GM18517 (cell line): ENCODE data around the gene MLEC.
"Not testable (repeated sequence)": the region's sequence is repeated elsewhere in the genome, so short reads cannot be mapped to it uniquely, and the experiment has no call there.

Experiments used
- ATAC-seq: cut with Tn5 transposase; IDR thresholded peaks from one replicate; pipeline ENCODE4 v1.9.1; 2021; ENCODE audit warnings: mild to moderate bottlenecking, moderate library complexity; ENCODE audit not compliant: unreplicated experiment

The MLEC gene

DNA sequence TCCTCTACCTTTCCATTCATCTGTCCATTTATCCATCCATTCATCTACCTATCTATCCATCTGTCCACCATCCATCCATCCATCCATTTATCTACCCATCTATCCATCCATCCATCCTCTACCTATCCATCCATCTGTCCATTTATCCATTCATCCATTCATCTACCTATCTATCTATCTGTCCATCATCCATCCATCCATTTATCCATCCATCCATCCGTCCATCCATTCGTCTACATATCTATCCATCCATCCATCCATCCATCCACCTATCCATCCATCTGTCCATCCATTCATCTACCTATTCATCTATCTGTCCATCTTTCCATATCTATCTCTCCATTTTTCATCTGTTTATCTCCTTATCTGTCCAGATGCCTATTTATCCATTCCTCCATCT lies 25.5 kb upstream of the MLEC start:
- no peak for ATAC-seq

DNA sequence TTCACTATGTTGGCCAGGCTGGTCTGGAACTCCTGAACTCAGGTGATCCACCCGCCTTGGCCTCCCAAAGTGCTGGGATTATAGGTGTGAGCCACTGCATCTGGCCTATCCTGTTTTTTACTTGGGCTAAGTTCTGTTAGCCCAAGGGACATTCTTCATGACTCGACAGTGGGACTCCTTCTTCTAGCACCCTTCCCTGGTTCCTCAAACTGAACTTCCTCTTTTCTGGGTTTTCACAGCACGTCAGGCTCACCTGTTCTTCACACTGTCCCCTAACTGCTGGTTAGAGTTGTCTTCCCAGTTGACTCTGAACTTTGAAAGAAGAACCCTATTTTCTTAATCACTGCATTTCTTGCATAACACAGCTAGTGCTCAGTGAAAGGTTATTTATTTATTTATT lies 24.1 kb upstream of the MLEC start:
- ATAC-seq, result no peak

DNA sequence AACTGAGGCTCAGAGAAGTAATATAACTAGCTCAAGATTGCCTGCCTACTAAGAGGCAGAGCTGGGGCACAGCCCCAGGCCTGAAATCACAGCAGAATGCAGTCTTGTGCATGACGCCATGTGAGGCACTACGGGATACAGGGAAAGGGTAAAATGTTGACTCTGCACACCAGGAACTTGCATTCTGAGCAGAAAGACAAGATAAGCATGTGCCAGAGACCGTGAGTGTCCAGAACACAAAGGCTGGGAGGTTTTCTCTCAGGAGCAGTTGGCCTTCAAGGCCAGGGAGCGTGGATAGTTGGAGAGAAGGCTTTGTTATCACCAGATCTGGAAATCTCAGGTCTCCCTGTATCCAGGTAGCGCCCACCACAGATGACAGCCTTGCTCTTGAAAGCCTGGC lies 23.2 kb upstream of the MLEC start:
- ATAC-seq, result no peak

DNA sequence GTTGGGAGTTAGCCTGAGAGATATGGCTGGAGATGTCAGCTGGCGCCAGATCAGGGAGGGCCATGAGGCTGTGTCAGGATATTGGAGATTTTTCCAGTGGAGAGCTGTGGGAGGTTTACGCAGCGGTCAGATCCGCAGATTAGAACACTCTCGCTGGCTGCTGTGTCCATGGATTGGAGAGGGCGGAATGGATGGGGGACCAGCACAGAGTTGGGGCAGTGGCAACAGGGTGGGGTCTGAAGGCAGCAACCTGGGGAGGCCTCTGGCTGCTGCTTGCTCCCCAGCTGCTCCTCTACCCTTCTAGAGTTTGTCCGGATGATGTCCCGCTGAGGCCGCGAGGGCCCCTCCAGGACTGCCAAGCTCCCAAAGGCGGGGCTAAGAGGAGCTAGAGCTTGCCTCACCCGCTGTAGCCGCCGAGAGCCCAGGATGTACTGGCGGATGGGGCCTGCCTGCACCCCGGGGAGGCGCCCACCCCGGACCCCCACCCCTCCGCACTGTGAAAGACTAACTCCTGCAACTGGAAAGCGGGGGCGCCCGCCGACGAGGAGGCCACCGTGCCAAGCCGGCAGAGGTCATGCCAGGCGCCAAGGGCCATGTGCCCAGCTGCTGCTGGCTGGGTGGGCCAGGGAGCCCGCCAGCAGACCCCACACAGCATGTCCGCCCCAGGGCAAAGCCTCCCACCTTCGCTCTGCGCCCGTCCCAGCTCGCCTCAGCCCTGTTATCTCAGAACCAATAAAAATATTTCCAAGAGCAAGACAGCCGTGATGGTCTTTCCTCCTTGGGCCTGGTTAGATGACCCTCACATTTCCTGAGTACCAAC lies 20.2 kb upstream of the MLEC start:
- ATAC-seq, result no peak

DNA sequence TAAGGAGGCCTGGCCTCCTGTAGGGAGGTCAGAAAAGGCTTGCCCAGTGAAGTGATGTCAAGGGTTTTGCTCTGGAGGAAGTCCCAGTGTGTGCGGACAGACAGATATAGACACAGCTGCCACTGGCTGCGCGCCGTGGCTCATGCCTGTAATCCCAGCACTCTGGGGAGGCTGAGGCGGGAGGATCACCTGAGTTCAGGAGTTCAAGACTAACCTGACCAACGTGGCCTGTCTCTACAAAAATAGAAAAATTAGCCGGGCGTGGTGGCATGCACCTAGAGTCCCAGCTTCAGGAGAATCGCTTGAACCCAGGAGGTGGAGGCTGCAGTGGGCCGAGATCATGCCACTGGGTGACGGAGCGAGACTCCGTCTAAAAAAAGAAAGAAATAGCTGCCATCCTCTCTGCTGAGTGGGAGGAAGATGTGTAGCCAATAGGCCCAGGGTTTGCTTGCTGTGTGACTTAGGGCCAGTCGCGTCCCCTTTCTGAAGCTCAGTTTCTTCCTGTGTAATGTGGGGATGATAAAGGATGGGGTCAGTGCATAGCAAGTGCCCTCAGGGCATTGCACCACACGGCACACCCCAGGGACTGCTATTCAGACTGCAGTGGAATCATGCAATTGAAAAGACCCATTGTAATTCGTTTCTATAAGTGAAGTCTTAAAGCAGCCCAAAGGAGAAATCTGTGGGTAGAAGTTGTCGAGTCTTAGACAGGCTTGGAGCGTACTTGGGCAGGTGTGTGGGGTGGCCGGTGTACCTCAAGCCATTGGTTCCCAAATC lies 18.7 kb upstream of the MLEC start:
- no peak for ATAC-seq

DNA sequence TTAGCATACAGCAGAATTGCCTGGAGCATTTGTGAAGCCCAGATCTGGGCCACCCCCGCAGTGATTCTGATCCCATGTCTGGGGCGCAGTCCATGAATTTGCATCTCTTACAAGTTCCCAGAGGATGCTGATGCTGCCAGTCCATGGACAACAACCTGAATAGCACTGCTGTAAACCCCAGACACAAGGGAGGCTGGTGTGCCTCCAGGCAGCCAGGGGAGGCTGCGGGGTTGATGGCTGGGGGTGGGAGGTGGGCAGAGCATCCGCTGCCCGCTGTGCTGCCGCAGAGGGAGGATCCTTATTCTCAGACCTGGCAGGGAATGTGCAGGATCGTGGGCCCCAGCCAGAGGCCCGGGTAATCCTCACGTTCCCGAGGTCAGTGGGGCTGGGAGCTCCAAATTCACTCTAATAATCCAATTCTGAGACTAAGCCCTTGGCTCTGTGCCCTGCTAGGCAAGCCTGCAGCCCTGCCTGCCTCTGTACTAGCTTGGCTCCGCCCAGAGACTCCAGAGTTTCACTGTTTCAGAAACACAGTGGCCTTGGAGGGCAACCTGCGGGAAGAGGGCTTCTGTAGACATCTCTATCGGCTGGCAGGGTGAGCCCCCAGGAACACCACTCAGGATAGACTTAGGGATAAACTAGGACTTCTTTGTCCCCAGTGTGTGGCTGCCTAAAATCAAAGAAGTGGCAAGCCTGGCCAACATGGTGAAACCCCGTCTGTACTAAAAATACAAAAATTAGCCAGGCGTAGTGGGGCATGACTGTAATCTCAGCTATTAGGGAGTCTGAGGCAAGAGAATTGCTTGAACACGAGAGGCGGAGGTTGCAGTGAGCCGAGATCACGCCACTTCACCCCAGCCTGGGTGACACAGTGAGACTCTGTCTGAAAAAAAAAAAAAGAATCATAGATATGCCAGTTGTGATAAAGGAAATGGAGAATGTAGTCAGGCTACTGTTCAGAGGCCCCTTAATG lies 17.8 kb upstream of the MLEC start:
- peak; percentile 54 for ATAC-seq

DNA sequence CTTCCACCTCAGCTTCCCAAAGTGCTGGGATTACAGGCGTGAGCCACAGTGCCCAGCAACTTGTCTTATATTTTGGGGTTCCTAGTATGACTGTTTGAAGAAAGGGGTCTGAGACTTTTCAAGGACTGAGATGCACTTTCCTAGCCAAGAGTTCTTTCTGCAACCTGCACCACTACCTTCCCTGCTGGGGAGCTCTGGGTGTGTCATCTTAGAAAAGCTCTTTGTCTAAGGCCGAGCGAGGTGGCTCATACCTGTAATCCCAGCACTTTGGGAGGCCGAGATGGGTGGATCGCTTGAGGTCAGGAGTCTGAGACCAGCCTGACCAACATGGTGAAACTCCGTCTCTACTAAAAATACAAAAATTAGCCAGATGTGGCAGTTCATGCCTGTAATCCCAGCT lies 16.7 kb upstream of the MLEC start:
- ATAC-seq, result not testable (repeated sequence)

DNA sequence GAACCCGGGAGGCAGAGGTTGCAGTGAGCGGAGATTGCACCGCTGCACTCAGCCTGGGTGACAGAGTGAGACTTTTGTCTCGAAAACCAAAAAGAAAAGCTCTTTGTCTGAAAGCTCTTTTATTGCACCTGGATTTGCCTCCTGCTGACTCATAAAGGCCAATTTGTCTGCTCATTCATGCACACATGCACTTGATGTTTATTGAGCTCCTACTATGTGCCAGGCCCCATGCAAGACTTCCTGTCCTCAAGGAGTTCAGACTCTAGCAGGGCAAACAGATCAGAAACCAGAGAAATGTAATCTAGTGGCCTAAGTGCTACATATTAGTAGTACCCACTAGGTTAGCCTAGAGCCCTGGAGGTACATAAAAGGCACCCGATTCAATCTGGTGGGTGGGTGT lies 16.3 kb upstream of the MLEC start:
- no peak for ATAC-seq

DNA sequence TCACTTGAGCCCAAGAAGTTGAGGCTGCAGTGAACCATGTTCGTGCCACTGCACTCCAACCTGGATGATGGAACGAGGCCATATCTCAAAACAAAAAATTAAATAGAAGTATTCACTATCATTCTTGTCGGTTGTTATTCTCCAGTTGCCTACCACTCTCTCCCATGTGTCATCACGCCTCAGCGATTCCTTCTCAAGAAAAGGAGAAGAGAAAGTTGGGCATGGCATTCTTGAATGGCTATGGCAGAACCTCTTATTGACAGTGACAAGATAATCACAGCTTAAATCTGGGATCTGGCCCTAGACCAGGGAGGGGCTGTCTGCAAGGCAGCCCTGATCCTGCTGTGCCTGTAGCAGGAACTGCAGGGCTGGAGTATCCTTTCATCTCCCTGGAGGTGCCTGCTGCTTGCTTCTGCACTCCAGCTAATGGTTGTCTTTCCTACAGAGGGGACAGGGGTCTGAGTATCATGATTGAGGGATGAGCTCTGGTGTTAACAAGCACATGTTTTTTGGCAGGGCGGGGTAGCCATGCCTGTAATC lies 12.8 kb upstream of the MLEC start:
- ATAC-seq, result no peak

DNA sequence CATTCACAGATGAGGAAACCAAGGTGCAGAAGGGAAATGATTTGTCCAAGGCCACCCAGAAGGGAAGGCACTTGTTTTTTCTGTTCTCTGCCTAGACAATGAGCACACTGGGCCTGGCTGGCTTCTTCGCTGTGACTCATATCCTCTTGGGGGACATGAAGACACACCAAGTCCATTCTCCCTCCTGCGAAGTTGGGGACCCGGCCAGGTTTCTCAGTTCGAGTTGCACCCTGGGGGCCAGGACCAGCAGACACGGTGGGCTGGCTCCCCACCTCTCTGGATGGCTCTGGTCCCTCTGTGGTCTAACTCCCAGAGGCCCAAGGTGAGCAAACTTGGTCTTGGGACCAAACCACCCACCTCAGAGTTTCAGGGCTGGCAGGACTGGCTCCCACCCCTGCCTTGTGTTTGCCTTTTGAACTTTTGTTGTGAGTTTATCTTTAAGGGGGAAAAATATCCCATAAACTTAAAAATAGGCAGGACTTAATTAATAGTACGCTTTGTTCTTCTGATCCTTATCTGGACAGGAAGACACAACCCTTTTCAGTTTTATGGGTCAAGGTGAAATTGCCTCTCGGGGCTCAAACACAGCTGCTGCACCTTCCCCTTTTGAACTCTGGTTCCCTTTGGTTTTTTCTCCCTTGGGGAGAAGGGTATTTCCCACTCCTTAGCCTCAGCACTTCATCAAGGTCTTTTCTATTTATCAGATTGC lies 9.0 kb upstream of the MLEC start:
- ATAC-seq, result no peak

DNA sequence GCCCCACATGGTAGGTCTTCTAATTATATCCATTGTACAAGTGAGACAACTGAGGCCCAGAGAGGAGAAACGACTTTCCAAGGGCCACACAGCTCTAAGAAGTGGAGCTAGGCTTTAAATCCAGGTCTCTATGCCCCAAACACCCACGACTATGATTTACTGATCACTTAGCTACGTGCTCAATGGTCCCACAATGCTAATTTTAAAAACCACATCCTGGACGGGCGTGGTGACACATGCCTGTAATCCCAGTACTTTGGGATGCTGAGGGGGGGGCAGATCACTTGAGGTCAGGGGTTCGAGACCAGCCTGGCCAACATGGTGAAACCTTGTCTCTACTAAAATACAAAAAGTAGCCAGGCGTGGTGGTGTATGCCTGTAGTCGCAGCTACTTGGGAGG lies 8.4 kb upstream of the MLEC start:
- no peak for ATAC-seq

DNA sequence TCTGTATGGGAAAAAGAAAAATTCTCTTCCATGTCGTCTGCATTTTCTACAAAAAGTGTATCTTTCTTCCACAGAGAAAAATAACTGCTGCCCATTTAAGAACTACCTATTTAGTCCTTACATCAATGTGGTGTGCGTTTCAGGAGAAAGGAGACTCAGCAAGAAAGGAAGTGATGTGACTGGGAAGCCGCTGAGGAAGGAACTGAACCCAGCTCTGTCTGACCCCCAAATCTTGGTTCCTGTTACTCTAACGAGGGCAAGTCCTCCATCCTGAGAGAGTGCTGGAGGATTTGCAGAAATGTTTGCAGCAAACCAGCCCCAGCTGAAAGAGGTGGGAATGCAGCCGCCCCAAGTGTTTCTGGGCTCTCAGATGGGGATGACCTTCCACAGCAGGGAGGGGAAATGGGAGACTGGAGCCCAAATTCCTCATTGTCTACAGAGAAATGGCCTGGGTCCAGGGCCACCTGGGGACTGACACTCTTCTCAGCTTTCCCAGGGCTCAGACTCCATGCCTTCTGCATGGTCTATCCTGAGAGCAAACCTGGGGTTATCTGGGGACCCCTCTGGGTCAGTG lies 6.7 kb upstream of the MLEC start:
- no peak for ATAC-seq

DNA sequence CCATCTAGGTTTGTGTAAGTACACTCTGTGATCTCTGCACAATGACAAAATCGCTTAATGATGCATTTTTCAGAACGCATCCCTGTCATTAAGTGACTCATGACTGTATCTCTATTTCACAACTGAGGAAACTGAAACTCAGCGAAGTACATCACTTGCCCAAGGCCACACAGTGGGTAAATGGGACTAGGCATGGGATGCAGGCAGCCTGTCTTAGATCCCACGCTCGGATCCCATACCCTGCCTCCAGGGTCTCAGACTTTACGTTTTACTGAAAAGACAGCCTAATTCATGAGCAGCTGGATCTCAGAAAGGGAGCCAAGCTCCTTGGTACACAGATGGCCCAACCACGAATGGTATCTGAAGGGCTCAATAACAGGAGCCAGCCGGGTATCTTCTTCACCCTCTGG lies 2.4 kb upstream of the MLEC start:
- ATAC-seq, result peak; percentile 5

DNA sequence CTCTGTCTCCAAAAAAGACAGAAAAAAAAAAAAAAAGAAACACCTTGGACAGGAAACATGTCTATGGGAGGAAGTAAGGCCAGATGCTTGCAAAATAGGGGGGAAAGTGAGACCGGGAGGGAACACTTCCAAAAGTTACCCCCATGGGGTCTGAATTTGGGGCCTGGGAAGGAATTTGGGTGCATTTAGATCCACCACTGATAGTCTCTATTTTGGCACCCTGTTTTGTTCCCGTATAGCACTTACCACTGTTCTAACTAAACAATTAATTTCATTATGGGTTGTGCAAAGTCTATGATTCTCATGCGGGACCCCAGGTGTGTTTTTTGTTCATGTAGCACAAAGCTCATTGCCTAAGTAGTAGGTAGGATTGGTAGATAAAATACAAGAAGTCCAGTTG lies 1.4 kb upstream of the MLEC start:
- no peak for ATAC-seq

DNA sequence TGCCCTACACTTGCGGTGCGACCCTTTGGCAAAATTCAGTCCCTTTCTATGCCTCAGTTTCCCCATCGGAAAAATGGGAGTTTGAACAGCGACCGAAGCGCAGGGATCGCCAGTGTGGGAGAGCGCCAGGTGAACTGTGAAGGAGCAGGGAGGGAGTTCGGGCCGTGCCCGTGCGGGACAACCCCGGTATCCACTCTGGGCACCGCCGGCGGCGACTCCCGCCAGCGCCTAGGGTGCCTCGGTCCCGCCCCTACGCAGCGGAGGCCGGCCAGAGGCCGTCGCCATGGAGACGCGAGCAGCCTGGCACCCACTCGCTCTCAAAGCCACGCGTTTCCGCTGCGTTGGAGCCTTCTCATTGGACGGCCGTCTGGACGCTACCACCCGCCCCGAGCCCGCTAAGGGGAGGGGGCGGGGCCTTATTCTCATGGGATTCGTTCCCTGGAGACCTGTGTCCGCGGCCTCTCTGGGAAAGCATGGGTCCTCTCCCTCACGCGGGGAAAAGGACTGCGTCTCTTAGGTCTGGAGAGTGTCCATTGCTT lies 729 bp upstream of the MLEC start:
- ATAC-seq, result peak; percentile 65

DNA sequence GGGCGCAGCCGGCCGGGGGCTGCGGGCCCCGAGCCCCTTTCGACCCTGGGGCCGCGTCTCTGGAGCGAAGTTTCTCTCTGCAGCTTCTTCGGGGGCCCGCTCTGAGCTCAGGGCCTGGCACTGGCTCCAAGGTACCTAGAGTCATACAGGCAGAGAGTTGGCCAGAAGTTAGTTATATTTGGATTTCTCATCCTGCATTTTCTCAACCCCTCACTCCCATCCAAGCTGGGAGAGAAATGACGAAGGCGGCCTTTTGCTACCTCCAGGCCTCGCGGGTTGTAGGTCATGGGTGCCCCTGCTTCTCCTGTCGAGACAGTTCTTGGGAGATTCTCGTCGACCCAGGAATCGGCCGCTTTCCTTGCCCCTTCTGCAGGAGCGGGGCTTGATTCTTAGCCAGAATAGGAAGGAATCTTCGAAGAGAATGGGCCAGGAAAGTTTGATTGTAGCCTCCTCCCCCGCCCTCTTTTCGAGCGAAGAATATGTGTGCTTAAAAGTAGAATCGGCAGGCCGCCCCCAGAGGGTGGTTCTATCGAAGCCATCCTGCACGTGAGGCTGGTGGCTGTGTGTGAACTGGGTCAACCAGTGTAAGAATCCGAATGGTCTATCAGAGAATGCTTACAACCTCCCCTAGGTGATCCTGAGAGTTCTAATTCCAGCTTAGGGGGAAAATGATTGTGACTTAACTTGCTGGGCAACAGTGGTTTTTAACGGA lies 785 bp downstream of the MLEC start:
- no peak for ATAC-seq

DNA sequence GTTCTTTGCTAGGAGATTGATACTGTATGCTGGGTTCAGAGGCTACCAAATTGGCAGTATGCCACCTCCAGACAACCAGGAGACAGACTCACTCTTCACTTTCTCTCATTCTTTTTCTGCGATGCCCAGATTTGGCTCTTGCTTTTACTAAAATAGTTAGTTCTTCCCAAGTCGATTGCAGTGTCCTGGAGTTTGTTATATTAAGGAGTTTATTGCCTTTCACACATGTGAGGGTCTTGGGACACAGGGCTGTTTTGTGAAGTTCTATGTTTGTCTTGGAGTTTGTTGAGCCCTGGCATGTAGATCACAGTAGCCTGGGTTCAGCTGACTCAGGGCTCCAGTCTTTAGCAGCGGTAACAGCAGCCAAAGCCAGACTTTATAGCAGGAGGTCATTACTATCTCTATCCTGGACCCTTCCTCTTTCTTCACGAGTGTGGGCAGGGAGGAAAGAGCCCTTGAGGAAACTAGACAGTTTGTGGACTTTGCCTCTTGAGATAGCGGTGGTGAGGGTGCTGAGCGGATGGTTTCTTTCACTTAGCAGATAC lies 1.6 kb downstream of the MLEC start:
- ATAC-seq, result no peak

DNA sequence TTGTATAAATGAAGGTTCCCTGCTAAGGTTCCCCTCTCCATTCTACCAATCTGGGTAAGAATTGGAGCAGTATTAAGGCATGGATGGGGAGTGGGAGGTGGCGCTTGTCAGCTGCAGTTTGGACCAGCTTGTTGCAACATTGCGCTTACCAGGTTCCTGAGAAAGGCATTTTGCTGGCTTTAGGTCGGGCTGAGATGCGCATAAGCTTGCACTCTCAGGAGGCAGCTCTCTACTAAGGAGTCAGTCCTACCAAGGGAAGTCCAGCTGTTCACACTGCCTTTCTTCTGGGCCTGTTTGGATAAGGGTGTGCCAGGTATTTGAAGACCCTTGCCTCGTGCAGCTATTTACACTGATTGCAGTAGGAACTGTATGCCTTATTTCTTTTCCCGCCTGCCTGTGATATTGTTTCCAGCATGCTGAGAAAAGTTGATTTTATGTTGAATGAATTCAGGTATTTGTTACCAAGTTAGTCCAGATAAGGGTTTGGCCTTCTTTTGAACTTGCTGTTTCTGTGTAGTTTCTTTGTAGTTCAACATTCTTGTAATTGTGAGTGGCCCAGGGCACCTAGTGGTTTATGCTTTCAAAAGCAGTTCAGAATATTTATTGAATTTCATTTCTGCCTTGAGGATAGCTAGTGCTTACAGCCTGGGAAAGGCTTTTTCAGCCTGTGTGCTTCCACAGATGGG lies 2.6 kb downstream of the MLEC start:
- no peak for ATAC-seq
